NCI-H345 (cell line): ENCODE results near the gene DNAH7.

Experiments
- DNase-seq: peaks from one replicate; lab custom pipeline; 2025; lab: John Stamatoyannopoulos, UW

Gene DNAH7

DNA sequence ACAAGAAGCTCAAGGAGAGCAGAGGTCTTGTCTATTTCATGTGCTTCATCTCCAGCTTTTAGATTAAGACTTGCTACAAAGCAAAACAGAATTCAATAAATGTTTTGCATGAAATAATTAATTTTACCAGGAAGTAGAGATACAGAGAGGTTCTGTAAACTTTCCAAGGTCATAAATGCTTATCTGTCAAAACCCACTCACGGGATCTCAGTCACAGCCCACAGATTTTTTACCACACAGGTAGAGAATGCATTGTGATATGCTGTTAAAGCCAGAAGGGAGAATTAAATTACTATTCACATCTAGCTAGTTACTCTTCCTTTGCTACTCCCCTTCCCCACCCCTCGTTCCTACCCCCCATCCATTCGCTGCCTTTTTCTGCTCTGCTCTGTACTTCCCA lies 205.5 kb downstream of the DNAH7 start:
- DNase-seq: no peak

DNA sequence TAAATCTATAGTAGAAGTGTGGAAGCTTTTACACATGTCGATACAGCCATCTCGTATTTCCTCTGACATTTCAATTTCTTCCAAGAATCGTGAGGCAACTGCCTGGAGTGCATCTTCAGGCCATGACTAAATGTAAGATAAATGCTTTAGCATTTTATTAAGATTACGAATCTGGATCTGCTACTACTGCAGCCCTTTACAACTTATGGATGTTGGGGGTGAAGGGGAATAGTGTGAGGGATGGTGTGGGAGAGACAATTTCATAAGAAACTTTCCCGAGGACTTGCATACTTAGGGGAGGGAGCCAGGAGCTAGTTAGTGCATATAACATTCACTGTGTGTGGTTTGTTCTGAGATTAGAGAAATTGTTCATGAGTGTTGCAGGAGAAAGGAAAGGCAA lies 206.8 kb downstream of the DNAH7 start:
- no peak for DNase-seq

DNA sequence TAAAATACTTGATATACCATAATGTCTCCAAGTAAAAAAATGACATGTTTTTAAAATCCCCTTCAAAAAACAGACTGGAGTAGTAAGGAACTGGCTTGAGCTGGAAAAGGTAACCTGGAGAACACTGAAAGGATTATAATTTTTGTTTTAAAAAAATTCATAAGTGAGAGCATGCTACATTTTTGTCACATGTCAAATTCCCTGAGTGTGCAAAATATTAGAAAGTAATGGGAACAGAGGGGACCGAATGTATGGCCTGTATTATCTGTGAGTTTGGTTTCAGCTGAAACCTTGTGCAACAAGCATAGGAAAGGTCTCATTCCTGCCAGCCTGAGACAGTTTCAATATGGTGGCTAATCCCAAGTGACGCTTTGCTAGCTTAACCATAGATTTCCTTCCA lies 209.1 kb downstream of the DNAH7 start:
- DNase-seq: no peak

DNA sequence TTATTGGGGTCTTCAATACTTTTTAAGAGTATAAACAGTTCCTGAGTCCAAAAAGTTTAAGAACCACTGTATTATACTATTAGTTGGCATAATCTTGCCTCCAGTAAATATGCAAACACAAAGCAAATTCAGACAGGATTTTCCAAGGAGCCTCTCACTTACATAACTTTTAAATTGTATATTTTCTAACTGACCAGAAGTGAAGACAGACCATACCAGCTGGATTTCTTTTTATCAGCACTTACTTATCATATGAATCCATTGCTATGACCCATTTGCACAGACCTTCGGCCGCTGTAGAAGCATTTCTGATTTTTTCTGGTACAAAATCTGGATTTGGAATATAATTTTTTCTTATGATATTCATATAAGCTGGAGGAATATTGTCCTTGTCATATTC lies 211.5 kb downstream of the DNAH7 start:
- no peak for DNase-seq

DNA sequence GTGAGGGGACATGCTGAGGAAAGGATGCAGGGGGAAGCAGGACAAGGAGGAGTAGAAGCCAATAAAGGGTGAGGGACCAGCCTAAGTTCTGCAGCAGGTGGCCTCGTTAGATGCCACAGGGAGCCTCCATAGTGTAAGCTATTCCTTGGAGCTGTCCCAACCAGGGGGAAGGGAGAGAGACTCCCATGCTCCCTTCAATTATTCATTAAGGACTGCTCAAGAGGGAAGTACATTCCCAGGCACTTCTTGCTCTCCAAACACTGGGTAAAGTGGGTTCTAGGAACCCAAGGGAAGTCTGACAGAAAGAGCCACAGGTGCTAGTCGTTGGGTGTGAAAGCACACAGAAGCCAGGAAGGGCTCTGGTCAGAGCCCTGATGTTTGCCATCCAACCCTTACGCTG lies 217.9 kb downstream of the DNAH7 start:
- no peak for DNase-seq

DNA sequence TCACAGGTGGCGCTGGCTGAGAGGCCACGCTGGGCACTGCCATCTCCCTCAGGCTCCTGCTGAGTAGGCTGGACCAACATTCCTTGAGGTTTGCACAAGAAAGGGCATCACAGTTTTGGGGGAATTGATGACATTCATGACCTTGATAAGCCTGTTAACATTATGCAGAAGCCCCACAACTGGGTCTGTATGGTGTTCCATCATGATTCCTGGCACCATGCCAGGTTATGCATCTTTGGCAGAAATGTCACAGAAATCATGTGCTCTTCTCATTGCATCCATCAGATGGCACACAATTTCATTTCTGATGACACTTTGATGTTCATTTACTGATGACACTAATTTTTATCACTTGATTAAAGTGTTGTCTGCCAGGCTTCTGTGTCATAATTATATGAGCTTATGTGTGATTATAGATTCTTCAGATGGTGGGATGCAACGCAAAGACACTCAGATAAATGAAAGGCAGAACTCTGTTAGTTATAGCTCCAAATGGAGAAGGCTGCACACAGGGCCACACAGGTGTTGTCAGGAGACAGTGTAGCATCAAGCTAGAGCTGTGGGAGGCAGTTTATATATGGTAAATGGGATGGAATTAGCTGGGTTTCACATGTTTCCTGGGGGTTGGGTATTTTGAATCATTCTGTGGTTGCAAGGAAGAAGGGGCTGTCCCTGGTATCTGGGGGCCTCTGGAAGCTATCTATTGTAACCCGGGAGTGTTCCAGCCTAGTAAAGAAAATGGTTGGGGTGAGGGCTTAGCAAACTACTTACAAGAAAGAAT lies 220.3 kb downstream of the DNAH7 start:
- no peak for DNase-seq

DNA sequence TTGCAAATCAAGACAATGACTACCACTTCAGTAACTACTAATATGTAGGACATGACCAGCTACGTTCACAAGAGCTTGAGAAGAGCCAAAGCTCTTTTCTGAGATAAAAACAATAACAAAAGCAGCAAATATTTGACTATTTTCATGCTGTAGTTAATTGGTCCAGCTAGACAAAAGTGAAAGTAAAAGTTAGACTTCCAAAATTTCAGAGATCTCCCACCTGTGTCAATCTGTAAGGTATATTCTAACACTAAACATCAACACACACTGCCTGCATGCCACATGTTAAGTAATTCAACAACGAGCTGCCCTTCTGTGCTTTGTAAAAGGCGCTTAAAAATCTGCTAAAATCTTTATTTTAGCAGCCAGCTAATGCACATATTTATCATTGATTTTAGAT lies 225.7 kb downstream of the DNAH7 start:
- no peak for DNase-seq

DNA sequence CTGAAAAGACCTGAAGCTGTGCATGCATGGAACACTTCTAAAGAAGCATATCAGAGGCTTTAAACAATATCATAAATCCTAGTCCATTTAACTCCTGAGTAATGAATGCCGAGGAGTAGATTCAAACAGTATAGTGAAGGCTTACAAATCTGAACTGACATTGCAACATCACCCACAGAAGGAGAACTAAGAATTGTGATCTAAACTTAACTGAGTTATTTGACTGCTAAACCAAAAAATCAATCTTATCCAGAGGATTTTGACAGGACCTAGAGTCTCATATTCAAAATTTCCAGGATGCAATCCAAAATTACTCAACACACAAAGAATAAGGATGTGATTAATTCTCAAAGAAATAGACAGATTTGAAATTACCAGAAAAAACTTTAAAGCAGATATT lies 230.6 kb downstream of the DNAH7 start:
- DNase-seq: no peak

DNA sequence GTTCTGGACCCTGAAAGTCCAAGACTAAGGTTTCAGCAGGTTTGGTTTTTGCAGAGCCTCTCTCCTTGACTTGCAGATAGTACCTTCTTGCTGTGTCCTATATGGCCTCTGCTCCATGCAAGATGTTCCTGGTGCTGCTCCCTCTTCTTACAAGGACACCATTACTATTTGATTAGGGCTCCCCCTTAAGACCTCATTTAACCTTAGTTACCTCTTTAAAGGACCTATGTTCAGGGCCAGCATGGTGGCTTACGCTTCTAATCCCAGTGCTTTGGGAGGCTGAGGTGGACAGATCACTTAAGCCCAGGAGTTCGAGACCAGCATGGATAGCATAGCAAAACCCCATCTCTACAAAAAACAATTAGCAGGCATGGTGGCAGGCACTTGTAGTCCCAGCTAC lies 232.6 kb downstream of the DNAH7 start:
- no peak for DNase-seq

DNA sequence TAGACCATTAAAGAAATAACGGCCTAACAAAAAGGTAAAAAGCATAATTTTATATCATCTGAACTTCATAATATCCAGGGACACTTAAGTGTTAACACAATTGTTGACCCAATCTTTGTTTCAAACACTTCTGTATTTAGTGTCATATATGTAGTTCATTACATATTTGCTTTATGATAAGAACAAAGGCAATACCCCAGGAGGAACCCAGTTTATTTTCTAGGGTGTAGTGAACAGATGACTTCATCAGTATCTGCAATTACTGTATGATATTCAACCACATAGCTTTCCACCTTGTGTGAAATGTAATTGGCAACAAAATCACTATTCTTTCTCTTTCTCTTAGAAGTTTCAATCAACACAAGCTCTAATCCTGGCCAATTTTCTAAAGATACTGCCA lies 233.8 kb downstream of the DNAH7 start:
- DNase-seq: no peak

DNA sequence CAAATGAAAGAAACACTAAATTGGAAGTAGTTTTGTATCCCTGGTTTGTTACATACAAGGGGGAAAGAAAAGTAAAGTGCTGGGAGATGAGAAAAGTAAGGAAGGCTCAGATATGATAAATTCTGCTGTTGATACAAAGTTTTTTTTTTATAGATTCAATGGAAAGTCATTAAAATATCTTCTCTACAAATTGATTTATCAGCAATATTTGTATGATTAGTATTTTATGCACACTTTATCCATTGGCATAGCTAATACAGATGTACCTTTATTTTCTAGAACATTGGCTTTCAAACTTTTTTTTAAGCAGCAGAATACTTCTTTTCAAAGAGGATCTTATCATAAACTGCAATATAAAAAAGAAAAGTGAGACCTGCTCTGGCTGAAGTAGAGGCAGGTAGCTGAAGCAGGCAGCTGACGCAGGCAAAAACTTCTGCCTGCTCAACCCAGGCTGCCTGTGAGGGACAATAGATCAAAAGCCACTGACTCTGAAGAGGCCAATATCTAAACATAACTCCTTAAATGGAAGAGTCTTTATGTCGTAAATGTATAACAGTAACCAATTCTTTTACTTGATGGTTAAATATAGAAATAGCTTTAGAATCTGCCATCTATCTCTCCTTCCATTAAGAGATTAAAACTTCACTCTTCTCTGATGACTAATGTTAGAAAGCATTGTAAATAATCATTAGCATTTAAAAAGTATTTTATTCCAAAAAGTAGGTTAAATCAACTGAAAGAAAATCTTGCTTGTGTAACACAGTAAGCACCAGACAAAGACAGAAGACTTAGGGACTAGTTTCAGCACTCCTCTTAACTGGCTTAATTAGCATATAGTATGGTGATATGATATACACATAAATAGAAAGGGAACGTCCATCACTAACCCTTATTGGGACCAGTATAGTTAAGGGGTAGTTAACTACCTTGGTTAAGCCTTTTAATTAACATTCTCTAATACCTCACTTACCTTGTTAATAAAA lies 237.4 kb downstream of the DNAH7 start:
- DNase-seq: no peak

DNA sequence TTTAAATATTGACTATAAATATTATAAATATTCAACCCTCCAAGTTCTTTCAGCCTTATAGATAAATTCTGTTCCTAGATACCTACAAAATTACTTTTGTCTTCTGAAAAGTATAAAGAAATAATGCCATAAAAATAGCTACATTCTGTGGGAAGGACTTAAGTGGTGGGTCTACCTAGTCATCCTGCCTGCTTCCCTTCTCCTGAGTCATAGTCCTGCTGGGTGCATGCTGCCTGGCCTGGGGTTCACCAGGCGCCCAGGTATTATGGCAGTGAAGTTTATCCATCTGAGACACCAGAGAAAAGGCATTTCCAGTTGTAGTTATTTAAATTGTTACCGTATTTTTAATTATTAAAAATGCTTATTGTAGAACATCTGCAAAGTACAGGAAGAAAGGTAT lies 244.2 kb downstream of the DNAH7 start:
- no peak for DNase-seq

DNA sequence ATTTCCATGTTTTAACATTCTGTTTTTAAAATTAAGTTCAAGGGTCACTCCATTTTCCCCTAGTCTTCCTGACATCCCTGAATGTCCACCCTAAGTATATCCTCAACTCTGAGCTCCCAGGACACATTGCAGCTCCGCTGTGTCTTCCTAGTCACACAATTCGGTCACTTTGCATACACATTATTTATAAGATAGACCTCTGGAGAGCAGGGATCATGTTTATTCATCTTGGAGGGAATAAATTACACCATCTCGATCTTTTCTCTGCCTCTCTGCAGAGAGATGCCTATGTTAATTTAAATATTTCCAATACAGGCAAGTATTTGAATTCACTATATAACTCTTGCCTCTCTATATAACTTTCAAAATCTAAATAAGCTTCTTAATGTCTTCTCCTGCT lies 245.4 kb downstream of the DNAH7 start:
- no peak for DNase-seq

DNA sequence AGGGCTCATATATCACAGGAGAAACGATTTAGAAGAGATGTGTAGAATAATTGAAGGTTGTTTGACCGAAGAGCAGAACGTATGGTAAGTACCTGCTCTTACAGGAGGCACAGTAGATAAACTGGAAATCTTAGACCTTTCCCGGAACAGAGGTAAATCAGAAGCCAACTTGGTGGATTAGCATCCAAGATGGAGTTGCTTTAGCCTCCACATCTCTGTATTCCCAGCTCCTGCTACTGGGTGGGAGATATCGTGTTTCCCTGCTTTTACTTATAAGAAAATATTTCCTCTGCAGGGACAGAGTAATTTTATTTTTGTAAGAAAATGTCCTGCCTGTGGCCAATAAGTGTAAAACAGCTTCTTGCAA lies 247.1 kb downstream of the DNAH7 start:
- DNase-seq: no peak

DNA sequence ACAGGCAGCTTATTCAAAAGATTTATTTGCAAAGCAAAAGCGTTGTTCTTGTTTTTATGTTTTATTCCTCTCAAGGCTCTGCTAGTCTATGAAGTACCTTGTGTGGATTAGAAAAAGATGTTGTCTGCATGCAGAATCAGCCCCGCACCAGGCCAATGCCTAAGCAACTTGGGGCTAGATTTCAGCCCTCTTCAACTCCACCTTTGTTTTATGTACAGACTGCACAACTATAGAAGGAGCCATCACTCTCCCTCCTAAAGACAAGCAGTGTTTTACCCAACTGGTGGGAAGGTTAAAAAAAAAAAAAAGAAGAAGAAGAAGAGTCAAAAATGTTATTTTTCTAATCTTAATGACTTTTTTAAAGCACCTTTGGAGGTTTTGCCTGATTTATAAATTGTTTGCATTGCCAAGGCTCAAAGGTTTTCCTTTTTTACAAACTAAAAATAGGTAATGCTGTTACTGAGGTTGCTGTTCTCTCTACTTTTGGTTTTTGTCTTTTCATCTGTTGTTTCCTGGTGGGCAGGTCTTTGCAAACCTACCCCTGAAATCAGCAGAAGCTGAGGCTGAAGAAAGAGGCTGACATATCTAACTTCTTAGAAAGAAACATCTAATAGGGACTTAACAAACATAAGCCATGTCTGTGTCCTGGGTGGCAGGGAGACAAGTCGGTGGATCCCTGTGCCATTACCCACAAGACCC lies 247.6 kb downstream of the DNAH7 start:
- DNase-seq: no peak

DNA sequence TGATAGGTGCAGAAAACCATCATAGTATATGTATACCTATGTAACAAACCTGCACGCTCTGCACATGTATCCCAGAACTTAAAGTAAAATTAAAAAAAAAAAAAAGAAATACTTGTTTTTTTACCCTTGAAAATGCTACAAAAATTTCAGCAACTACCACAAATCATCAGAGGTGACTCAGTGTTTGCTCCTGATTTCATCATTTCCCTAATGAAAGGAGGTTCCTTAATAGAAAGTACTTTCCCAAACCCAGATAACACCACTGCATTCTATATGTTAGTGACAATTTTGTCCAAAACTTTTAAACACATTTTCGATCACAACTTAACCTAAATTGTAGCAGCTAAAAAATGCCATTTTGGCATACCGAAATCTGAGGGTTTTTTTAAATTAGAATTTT lies 248.3 kb downstream of the DNAH7 start:
- no peak for DNase-seq

DNA sequence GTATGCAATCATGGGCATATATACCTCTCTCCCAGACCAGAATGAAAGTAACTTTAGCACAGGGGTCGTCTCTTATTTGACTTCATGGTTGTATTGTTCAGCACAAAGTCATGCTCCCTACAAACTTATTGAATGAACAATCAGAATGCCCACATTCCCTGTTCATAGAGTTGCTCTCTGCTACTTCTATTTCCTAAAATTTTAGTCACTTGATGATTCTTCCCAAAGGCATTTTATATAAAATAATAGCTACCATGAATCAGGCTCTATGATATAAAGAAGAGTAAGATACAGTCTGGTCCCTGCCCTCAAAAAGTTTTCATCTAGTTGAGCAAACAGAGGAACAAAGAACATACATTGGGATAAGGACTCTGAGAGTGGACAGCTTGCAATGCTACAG lies 249.4 kb downstream of the DNAH7 start:
- no peak for DNase-seq

DNA sequence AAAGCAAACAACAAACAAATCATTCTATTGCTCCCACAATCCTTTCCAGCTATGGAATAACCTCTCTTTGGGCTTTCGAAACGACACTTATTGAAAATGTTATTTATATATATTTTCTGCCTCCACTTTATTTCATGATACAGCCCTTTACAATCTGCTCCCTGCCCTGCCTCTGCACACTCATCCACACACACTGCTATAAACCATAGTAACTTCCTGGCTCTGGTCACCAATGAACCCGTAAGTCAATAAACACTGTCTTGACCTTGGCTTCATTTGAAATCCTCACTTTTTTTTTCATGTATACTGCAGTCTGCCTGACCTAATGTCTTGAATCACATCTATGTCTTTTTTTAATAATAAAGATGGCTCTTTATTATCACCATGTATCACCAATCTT lies 250.1 kb downstream of the DNAH7 start:
- no peak for DNase-seq

DNA sequence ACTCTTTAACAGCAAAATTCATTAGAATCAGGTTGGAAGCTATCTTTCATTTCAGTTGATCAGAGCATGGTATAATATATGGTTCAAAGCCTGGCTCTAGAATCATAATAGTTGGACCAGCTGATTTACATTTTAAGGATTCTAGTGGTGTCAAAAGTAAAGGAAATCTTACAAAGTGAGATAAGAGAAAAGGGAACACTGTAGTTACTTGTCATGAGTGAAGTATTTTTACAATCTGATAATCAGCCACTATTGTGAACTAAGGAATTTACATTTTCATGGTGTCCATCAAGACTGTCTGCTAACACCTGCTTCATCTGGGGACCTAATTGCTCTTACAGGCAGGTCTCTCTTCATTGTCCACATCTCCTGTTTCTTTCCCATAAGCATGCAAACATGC lies 250.5 kb downstream of the DNAH7 start:
- DNase-seq: no peak

DNA sequence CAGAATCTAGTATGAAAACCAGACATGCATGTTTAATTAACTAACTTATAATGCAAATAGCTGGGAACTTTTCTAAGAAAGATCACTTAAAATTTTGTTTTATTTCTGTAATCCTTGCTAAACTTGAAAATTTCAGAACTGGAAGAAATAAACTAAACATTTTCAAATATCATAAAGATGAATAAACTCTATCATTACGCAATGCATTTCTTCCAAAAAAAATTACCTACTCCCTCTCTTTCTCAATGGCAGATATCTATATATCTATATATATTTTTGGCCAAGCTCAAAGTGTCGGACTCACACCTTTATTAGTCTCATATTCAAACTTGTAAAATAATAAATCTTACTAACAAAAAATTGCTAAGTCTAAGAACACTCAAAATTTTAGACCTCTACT lies 253.6 kb downstream of the DNAH7 start:
- DNase-seq: no peak

DNA sequence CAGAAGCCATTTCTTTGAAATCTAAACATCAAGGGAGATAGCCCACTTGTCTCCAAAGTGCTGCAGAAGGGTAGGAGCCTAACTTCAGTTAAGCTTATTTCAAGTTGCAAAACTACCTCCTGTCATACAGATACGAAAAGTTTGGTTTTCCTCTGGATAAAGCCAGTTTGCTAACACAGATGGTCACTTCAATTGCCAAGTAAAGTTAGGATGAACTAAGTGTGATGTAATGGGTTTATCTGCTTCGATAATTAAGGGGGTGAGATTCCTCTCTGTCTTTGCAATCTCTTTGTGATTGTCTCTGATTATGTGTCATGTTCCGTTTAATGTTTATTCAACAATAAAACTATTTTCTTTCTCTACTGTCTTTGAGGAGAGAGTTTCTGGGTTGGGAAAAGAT lies 255.2 kb downstream of the DNAH7 start:
- DNase-seq: no peak

DNA sequence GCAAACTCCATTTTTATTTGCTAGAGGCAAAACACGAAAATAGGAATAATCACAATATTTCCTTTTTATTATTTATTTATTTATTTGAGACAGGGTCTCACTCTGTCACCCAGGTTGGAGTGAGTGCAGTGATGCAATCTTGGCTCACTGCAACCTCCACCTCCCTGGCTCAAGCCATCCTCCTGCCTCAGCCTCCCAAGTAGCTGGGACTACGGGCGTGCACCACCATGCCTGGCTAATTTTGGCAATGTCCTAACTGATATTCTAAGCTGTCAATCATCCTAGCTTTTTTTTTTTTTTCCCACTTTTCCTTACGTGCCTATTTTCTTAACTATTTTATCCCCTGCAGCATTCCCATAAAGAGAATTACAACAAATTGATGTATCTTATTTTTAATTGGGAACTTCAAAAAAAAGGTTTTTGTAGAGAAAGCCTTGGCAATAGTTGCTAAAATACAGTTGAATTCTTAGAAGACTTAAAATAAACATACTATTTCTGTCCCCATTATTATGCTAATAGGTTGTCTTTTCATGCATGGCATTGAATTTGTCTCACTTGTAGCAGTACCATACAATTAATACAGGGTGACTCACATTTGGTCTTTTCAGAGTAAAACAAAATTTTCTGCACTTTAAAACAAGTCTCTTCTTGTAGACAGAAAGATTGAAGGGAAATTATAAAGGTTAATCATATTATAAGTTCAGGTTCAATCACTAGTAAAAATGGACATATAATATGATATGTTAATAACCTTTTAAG lies 258.1 kb downstream of the DNAH7 start:
- DNase-seq: no peak
